SU-DHL-6 (cell line): Measurements from ENCODE around the gene TENM4.

Experiments
- H2AFZ ChIP-seq: fragments of 200-600 bp; sonication (generic); 2 replicates; pipeline ENCODE4 v1.6.1; 2014; ENCODE audit warnings: low read depth, mild to moderate bottlenecking, moderate library complexity, mixed read lengths, antibody characterized with exemption, low read length; ENCODE audit not compliant: severe bottlenecking
- H3F3A ChIP-seq: fragments of 200-600 bp; shearing (Covaris generic); 2 replicates; pipeline ENCODE4 v1.6.0; 2016; ENCODE audit warnings: antibody characterized with exemption, mild to moderate bottlenecking; ENCODE audit not compliant: insufficient read depth
- H3K27ac ChIP-seq: fragments of 200-600 bp; sonication (generic); 2 replicates; pipeline ENCODE4 v1.5.1; 2016; ENCODE audit warnings: low read depth, mild to moderate bottlenecking, low read length, moderate library complexity, mixed read lengths
- H3K27me3 ChIP-seq: fragments of 200-600 bp; sonication (generic), shearing (Covaris generic); 2 replicates; pipeline ENCODE4 v1.6.0; 2014; ENCODE audit warnings: mild to moderate bottlenecking, low read length
- H3K36me3 ChIP-seq: fragments of 200-600 bp; sonication (generic); 2 replicates; pipeline ENCODE4 v1.6.1; 2014; ENCODE audit warnings: mild to moderate bottlenecking, low read length, mixed read lengths
- H3K4me2 ChIP-seq: fragments of 300-600, 200-600 bp; shearing (Covaris generic), sonication (generic); 2 replicates; pipeline ENCODE4 v1.6.0; 2014; ENCODE audit warnings: low read length, low read depth, mild to moderate bottlenecking; ENCODE audit not compliant: poor library complexity, severe bottlenecking
- H3K4me3 ChIP-seq: fragments of 200-600 bp; sonication (generic); 2 replicates; pipeline ENCODE4 v1.5.1; 2014; ENCODE audit warnings: antibody characterized with exemption, low read length, mild to moderate bottlenecking, mixed read lengths; ENCODE audit not compliant: insufficient read depth, poor library complexity, severe bottlenecking
- H3K79me2 ChIP-seq: fragments of 200-600 bp; sonication (generic); 2 replicates; pipeline ENCODE4 v1.6.1; 2014; ENCODE audit warnings: mild to moderate bottlenecking, low read length, moderate library complexity; ENCODE audit not compliant: insufficient read depth
- H3K9ac ChIP-seq: fragments of 200-600 bp; sonication (generic); 2 replicates; pipeline ENCODE4 v1.7.0; 2014; ENCODE audit warnings: mild to moderate bottlenecking, low read length
- H3K9me2 ChIP-seq: fragments of 200-600 bp; sonication (generic); replicated peaks from 2 replicates; pipeline ENCODE4 v1.6.1; 2014; ENCODE audit warnings: low read length; ENCODE audit not compliant: insufficient read depth
- H3K9me3 ChIP-seq: fragments of 200-600 bp; sonication (generic); 2 replicates; pipeline ENCODE4 v1.6.1; 2014; ENCODE audit warnings: low read length, mixed read lengths; ENCODE audit not compliant: insufficient read depth
- H4K20me1 ChIP-seq: fragments of 200-600 bp; sonication (generic); 2 replicates; pipeline ENCODE4 v1.6.1; 2014; ENCODE audit warnings: low read depth, mild to moderate bottlenecking, antibody characterized with exemption, low read length, moderate library complexity, mixed read lengths
- CTCF ChIP-seq: fragments of 200-600 bp; sonication (generic); IDR thresholded peaks from one replicate; pipeline ENCODE4 v1.5.1; 2017; ENCODE audit warnings: antibody characterized with exemption, mild to moderate bottlenecking, low read length, moderate library complexity; ENCODE audit not compliant: insufficient read depth, poor library complexity, severe bottlenecking
- EZH2phosphoT487 ChIP-seq: fragments of 200-600 bp; sonication (generic), shearing (Covaris generic); conservative IDR thresholded peaks from 2 replicates; pipeline ENCODE4 v1.6.1; 2018; ENCODE audit warnings: mild to moderate bottlenecking, antibody characterized with exemption, low read length, moderate library complexity, mixed read lengths

TENM4 gene

GRCh38 chr11:78912778-78913177 is 528.1 kb downstream of the TENM4 start:
- no peaks in the 10 kb centered on the region for H3K79me2 ChIP-seq
- no peaks in the 10 kb centered on the region for H3K27me3 ChIP-seq
- H3K9ac ChIP-seq, result no peak overlapping the region
- H3K4me2 ChIP-seq, result no peak overlapping the region
- no peaks in the 10 kb centered on the region for H3K36me3 ChIP-seq
- no peaks in the 10 kb centered on the region for H4K20me1 ChIP-seq
- no peaks in the 10 kb centered on the region for H3K9me3 ChIP-seq
- TF ChIP-seq CTCF, result no peak
- H3K9me2 ChIP-seq, result no peaks in the 10 kb centered on the region
- H3K4me3 ChIP-seq, result no peak overlapping the region
- no peaks in the 10 kb centered on the region for H3F3A ChIP-seq
- H3K27ac ChIP-seq, result no peak overlapping the region
- no peak overlapping the region for H2AFZ ChIP-seq

- Histone ChIP-seq H3K4me2 (no peak overlapping the region), H3K9me2 (no peaks in the 10 kb centered on the region), H3K27me3 (no peaks in the 10 kb centered on the region), H3K9ac (no peak overlapping the region), H4K20me1 (no peaks in the 10 kb centered on the region), H2AFZ (no peak overlapping the region), H3K36me3 (no peaks in the 10 kb centered on the region), H3K4me3 (no peak overlapping the region), H3F3A (no peaks in the 10 kb centered on the region), H3K79me2 (no peaks in the 10 kb centered on the region), H3K27ac (no peak overlapping the region), H3K9me3 (no peaks in the 10 kb centered on the region)
- no peak for TF ChIP-seq CTCF
- no peak for TF ChIP-seq EZH2phosphoT487
These were observed 530.5 kb downstream of the TENM4 start for GRCh38 chr11:78910322-78910721.

GRCh38 chr11:78909386-78909785 is 531.4 kb downstream of the TENM4 start:
- Histone ChIP-seq H3K79me2 (no peaks in the 10 kb centered on the region), H3K27ac (no peak overlapping the region), H3K9ac (no peak overlapping the region), H3K36me3 (no peaks in the 10 kb centered on the region), H2AFZ (no peak overlapping the region), H3K9me2 (no peaks in the 10 kb centered on the region), H3K9me3 (no peaks in the 10 kb centered on the region), H3K4me3 (no peak overlapping the region), H3K27me3 (no peaks in the 10 kb centered on the region), H3F3A (no peaks in the 10 kb centered on the region), H3K4me2 (no peak overlapping the region), H4K20me1 (no peaks in the 10 kb centered on the region)
- TF ChIP-seq EZH2phosphoT487 (no peak), CTCF (no peak)

- no peaks in the 10 kb centered on the region for H3K79me2 ChIP-seq
- no peaks in the 10 kb centered on the region for H3K9me2 ChIP-seq
- H3K9ac ChIP-seq, result no peak overlapping the region
- no peaks in the 10 kb centered on the region for H3K9me3 ChIP-seq
- no peak overlapping the region for H3K27ac ChIP-seq
- TF ChIP-seq EZH2phosphoT487 (no peak), CTCF (no peak)
- H4K20me1 ChIP-seq, result no peaks in the 10 kb centered on the region
- H3K36me3 ChIP-seq, result no peaks in the 10 kb centered on the region
- no peaks in the 10 kb centered on the region for H3K27me3 ChIP-seq
- no peak overlapping the region for H3K4me3 ChIP-seq
- no peak overlapping the region for H2AFZ ChIP-seq
- no peak overlapping the region for H3K4me2 ChIP-seq
- no peaks in the 10 kb centered on the region for H3F3A ChIP-seq
These were observed 533.2 kb downstream of the TENM4 start for GRCh38 chr11:78907636-78908035.
